Testis (tissue), 3 donors: ENCODE results near the gene ABITRAM. TPM values are rescaled to one million over a fixed set of nuclear protein-coding genes. Genes with fewer than 3 reads are reported as not detected.

Experiments used
- DNase-seq: peaks from one replicate; pipeline ENCODE4 v3.0.0-alpha.2; 2019
- H3K27ac ChIP-seq, 2 donors: fragments of 200-600 bp; sonication (generic); one replicate each; pipeline ENCODE4 v1.5.1; 2019
- H3K27me3 ChIP-seq: fragments of 200-600 bp; sonication (generic); one replicate; pipeline ENCODE4 v1.5.1; 2019
- H3K36me3 ChIP-seq: fragments of 200-600 bp; sonication (generic); one replicate; pipeline ENCODE4 v1.5.1; 2017; ENCODE audit warnings: low read depth; ENCODE audit errors: missing control alignments
- H3K4me1 ChIP-seq: fragments of 200-600 bp; sonication (generic); one replicate; pipeline ENCODE4 v1.5.1; 2019
- H3K4me3 ChIP-seq, 2 donors: fragments of 200-600 bp; sonication (generic); one replicate each; pipeline ENCODE4 v1.5.1; 2017 to 2019
- H3K9me3 ChIP-seq: fragments of 200-600 bp; sonication (generic); one replicate; pipeline ENCODE4 v1.5.1; 2017
- CTCF ChIP-seq, 3 experiments: fragments of 450-650 bp in 2 of 3; fragments of 200-600 bp in 1 of 3; sonication (generic) in 1 of 3; IDR thresholded peaks; one replicate each; pipeline ENCODE4 v1.5.1; 2016 to 2019; ENCODE audit warnings: antibody characterized with exemption in 3 of 3, mild to moderate bottlenecking in 2 of 3, moderate library complexity in 1 of 3
- intact Hi-C: fragments of 100-400 bp; cut with DNase I; formaldehyde crosslinking; loops from one replicate; pipeline ENCODE4 v1.15.1; 2023; ENCODE audit warnings: low total_unique reads
- polyA plus RNA-seq: library from polyadenylated mRNA; stranded (reverse); fragments of 350-450 nt; fragmentation: Illumina TruSeq; extraction: RNeasy Lipid Tissue Mini Kit (QIAGEN cat#74804); gene quantifications from one replicate; pipeline ENCODE4 v1.2.3, GENCODE V29; 2014; ENCODE audit warnings: low read depth, low replicate concordance; ENCODE audit not compliant: insufficient read depth
- total RNA-seq, 2 donors: library from RNA; depleted of rRNA; stranded (reverse); fragments of >200 nt; gene quantifications; one replicate each; pipeline ENCODE4 v1.2.3, GENCODE V29; 2016

ABITRAM gene
- total and polyA plus RNA-seq, 3 donors from 2014 or later, result 8.6 to 33.3 (median 18.3) TPM

- no peak for TF ChIP-seq CTCF (IDR thresholded peaks at IDR 0.05)
- DNase-seq, result no peak
- Histone ChIP-seq H3K27ac (no peak overlapping the region), H3K27me3 (no peaks in the 10 kb centered on the region), H3K4me3 (no peak overlapping the region), H3K9me3 (no peaks in the 10 kb centered on the region), H3K4me1 (no peaks in the 10 kb centered on the region), H3K36me3 (no peaks in the 10 kb centered on the region)
- intact Hi-C loops, result no loop called here
Measured at GRCh38 chr9:108983885-108984284, 49.7 kb downstream of the ABITRAM start.

Other genes with a start within 250 kb of the ABITRAM start
- 100 to 1,000 TPM in 1 of 2 donors, 10 to 100 TPM in 1; 72.6 to 129 TPM for gene ACTL7B, start 78.4 kb upstream of the ABITRAM start, total RNA-seq
- 162 TPM for gene ACTL7B, start 78.4 kb upstream of the ABITRAM start, polyA plus RNA-seq
- gene ACTL7A, start 72.1 kb upstream of the ABITRAM start, total RNA-seq, result 100 to 1,000 TPM in 1 of 2 donors, 10 to 100 TPM in 1; 74.9 to 168 TPM
- gene ACTL7A, start 72.1 kb upstream of the ABITRAM start, polyA plus RNA-seq, result 292 TPM
- 10 to 100 TPM; 32.7 to 36.6 TPM for gene ELP1, start 276 bp upstream of the ABITRAM start, total RNA-seq
- gene ELP1, start 276 bp upstream of the ABITRAM start, polyA plus RNA-seq, result 20.8 TPM
- gene CTNNAL1, start 79.1 kb downstream of the ABITRAM start, total RNA-seq, result 10 to 100 TPM; 86.4 to 92.7 TPM
- gene CTNNAL1, start 79.1 kb downstream of the ABITRAM start, polyA plus RNA-seq, result 52.3 TPM
- 10 to 100 TPM; 63.6 to 67.6 TPM for gene TMEM245, start 185.5 kb downstream of the ABITRAM start, total RNA-seq
- gene TMEM245, start 185.5 kb downstream of the ABITRAM start, polyA plus RNA-seq, result 44.9 TPM
- gene FRRS1L, start 232.8 kb downstream of the ABITRAM start, total RNA-seq, result 1 to 10 TPM; 5.3 to 9.3 TPM
- gene FRRS1L, start 232.8 kb downstream of the ABITRAM start, polyA plus RNA-seq, result 6.0 TPM